Activated B cell treated with CpG ODN at 0.5 μM for 24 hours (primary cell): ENCODE measurements around the gene PKM. TPM values are rescaled to one million over a fixed set of nuclear protein-coding genes. Genes with fewer than 3 reads are reported as not detected.

Experiments used
- ATAC-seq: fragments of 200-7000 bp; cut with Tn5 transposase; one replicate; pipeline ENCODE4 v1.10.0; 2021; ENCODE audit warnings: low read depth, mild to moderate bottlenecking, moderate library complexity
- CTCF ChIA-PET: fragments of 350-600 bp; sonication (Branson Sonifier 250); formaldehyde crosslinking; loops from one replicate; lab custom pipeline; 2021; ENCODE audit warnings: antibody characterized with exemption; lab: Charles Lee
- POLR2A ChIA-PET: fragments of 350-600 bp; sonication (Branson Sonifier 250); formaldehyde crosslinking; loops from one replicate; lab custom pipeline; 2021; ENCODE audit warnings: antibody characterized with exemption; lab: Charles Lee
- DNase-seq: peaks from one replicate; pipeline ENCODE4 v3.0.0; 2022
- H3K27ac Mint-ChIP-seq: one replicate; pipeline ENCODE4 v1.8.0; 2020; ENCODE audit warnings: mixed read lengths
- H3K27me3 Mint-ChIP-seq: one replicate; pipeline ENCODE4 v1.8.0; 2021; ENCODE audit warnings: mixed read lengths
- H3K36me3 Mint-ChIP-seq: one replicate; pipeline ENCODE4 v1.8.0; 2021; ENCODE audit warnings: low read depth, mixed read lengths
- H3K4me1 Mint-ChIP-seq: one replicate; pipeline ENCODE4 v1.8.0; 2021; ENCODE audit warnings: mixed read lengths
- H3K4me3 Mint-ChIP-seq: one replicate; pipeline ENCODE4 v1.8.0; 2020; ENCODE audit warnings: mild to moderate bottlenecking, mixed read lengths
- H3K9me3 Mint-ChIP-seq: one replicate; pipeline ENCODE4 v1.8.0; 2020; ENCODE audit warnings: mixed read lengths
- intact Hi-C: fragments of 100-400 bp; cut with micrococcal nuclease; formaldehyde crosslinking; loops from one replicate; pipeline ENCODE4 v1.15.1; 2024
- total RNA-seq: library from RNA; stranded (reverse); gene quantifications from 2 replicates; pipeline ENCODE4 v1.2.3, GENCODE V29; 2022
- TF ChIP-seq, protein P1 (sequence below): fragments of 200-600 bp; IDR thresholded peaks from one replicate; pipeline ENCODE4 v1.8.0; 2022; ENCODE audit warnings: antibody characterized with exemption, mild to moderate bottlenecking

Gene PKM
- total RNA-seq, 1 donor from 2014 or later = 1,253 TPM

DNA sequence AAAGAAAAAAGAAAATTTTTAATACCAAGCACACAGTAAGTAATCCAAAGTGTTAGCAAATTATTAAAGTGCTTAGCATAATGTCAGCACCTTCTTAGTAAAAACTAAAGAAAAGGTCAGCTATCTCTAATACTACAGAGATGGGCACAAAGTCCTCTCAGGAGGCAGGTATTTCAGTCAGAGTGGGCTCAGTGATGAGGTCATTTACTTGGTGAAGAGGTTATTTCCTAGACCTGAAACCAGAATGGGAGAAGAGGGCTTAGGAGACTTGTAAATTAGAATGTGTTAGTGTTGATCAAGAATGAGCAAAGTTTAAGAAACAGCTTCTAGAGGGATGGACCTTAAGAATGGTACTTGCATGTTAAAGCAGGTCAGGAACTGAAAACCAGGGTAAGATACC is 8.7 kb upstream of the PKM start:
- ATAC-seq (no peak), DNase-seq (no peak)
- Mint-ChIP-seq H3K4me3 (no peak overlapping the region), H3K9me3 (no peaks in the 10 kb centered on the region), H3K27me3 (no peaks in the 10 kb centered on the region), H3K27ac (peak overlapping the region; percentile 1), H3K4me1 (peaks cover 3% of the 10 kb centered on the region), H3K36me3 (peaks cover 47% of the 10 kb centered on the region)
- intact Hi-C loops = no loop called here
- ChIA-PET CTCF (interaction anchor here (0.9 to 1.7 kb wide), 3 partner anchors 12 to 40 kb away, joined by 3 to 11 read pairs (median 5); no protein-coding TSS in a partner anchor), POLR2A (interaction anchor here (1.9 to 3.3 kb wide), 2 partner anchors 10 to 12 kb away, joined by 12 read pairs; partner anchors contain the start of gene PKM)
- TF ChIP-seq, protein P1, sequence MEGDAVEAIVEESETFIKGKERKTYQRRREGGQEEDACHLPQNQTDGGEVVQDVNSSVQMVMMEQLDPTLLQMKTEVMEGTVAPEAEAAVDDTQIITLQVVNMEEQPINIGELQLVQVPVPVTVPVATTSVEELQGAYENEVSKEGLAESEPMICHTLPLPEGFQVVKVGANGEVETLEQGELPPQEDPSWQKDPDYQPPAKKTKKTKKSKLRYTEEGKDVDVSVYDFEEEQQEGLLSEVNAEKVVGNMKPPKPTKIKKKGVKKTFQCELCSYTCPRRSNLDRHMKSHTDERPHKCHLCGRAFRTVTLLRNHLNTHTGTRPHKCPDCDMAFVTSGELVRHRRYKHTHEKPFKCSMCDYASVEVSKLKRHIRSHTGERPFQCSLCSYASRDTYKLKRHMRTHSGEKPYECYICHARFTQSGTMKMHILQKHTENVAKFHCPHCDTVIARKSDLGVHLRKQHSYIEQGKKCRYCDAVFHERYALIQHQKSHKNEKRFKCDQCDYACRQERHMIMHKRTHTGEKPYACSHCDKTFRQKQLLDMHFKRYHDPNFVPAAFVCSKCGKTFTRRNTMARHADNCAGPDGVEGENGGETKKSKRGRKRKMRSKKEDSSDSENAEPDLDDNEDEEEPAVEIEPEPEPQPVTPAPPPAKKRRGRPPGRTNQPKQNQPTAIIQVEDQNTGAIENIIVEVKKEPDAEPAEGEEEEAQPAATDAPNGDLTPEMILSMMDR = no peak

- DNase-seq (no peak), ATAC-seq (no peak)
- peaks cover 5% of the 10 kb centered on the region for H3K4me1 Mint-ChIP-seq
- H3K9me3 Mint-ChIP-seq = no peaks in the 10 kb centered on the region
- no peaks in the 10 kb centered on the region for H3K27me3 Mint-ChIP-seq
- intact Hi-C loops = no loop called here
- no peak overlapping the region for H3K4me3 Mint-ChIP-seq
- TF ChIP-seq, protein P1 = no peak
- peaks cover 37% of the 10 kb centered on the region for H3K36me3 Mint-ChIP-seq
- ChIA-PET CTCF (interaction anchor here (0.9 to 1.7 kb wide), 3 partner anchors 11 to 38 kb away, joined by 3 to 11 read pairs (median 5); no protein-coding TSS in a partner anchor), POLR2A (interaction anchor here (1.9 to 3.3 kb wide), 2 partner anchors 8 to 11 kb away, joined by 12 read pairs; partner anchors contain the start of gene PKM)
- H3K27ac Mint-ChIP-seq = no peak overlapping the region
These were observed 7.6 kb upstream of the PKM start for GRCh38 chr15:72238586-72238985.

- ATAC-seq (no peak), DNase-seq (no peak)
- ChIA-PET POLR2A (interaction anchor here (0.6 to 0.7 kb wide), 2 partner anchors 9 to 456 kb away, joined by 3 to 7 read pairs; no protein-coding TSS in a partner anchor), CTCF (interaction anchor here (0.8 kb wide), 1 partner anchor 38 kb away, joined by 3 read pairs; no protein-coding TSS in a partner anchor)
- no peaks in the 10 kb centered on the region for H3K9me3 Mint-ChIP-seq
- TF ChIP-seq, protein P1 = no peak
- H3K4me3 Mint-ChIP-seq = no peak overlapping the region
- H3K27me3 Mint-ChIP-seq = no peaks in the 10 kb centered on the region
- peaks cover 31% of the 10 kb centered on the region for H3K36me3 Mint-ChIP-seq
- H3K27ac Mint-ChIP-seq = no peak overlapping the region
- H3K4me1 Mint-ChIP-seq = peaks cover 5% of the 10 kb centered on the region
- intact Hi-C loops = no loop called here
These were observed 6.8 kb upstream of the PKM start for GRCh38 chr15:72237853-72238224.

- intact Hi-C loops = no loop called here
- ChIA-PET POLR2A (interaction anchor here (0.6 to 0.7 kb wide), 2 partner anchors 9 to 15 kb away, joined by 4 to 7 read pairs; no protein-coding TSS in a partner anchor), CTCF (interaction anchor here (0.8 kb wide), 1 partner anchor 37 kb away, joined by 3 read pairs; no protein-coding TSS in a partner anchor)
- no peak for DNase-seq
- peaks cover 25% of the 10 kb centered on the region for H3K36me3 Mint-ChIP-seq
- TF ChIP-seq, protein P1 = no peak
- no peak overlapping the region for H3K27ac Mint-ChIP-seq
- H3K4me3 Mint-ChIP-seq = no peak overlapping the region
- H3K4me1 Mint-ChIP-seq = peaks cover 9% of the 10 kb centered on the region
- no peak for ATAC-seq
- H3K27me3 Mint-ChIP-seq = no peaks in the 10 kb centered on the region
- no peaks in the 10 kb centered on the region for H3K9me3 Mint-ChIP-seq
These were observed 6.3 kb upstream of the PKM start for GRCh38 chr15:72237029-72237852.
